ENCODE data around the gene FAM184A. TPM values are rescaled to one million over a fixed set of nuclear protein-coding genes. Genes with fewer than 3 reads are reported as not detected.

Gene FAM184A
- total and polyA plus RNA-seq, 2 experiments from 2014 or later, result 4.8 to 13.7 TPM

- TF ChIP-seq, protein P1, sequence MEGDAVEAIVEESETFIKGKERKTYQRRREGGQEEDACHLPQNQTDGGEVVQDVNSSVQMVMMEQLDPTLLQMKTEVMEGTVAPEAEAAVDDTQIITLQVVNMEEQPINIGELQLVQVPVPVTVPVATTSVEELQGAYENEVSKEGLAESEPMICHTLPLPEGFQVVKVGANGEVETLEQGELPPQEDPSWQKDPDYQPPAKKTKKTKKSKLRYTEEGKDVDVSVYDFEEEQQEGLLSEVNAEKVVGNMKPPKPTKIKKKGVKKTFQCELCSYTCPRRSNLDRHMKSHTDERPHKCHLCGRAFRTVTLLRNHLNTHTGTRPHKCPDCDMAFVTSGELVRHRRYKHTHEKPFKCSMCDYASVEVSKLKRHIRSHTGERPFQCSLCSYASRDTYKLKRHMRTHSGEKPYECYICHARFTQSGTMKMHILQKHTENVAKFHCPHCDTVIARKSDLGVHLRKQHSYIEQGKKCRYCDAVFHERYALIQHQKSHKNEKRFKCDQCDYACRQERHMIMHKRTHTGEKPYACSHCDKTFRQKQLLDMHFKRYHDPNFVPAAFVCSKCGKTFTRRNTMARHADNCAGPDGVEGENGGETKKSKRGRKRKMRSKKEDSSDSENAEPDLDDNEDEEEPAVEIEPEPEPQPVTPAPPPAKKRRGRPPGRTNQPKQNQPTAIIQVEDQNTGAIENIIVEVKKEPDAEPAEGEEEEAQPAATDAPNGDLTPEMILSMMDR (IDR thresholded peaks at IDR 0.05; ENCODE audit: low read depth, low read length), result no peak
- H3K4me3 ChIP-seq, result no peak overlapping the region
- no peak for DNase-seq (ENCODE audit: low read depth in 1 of 2, low spot score in 1 of 2)
Observed at GRCh38 chr6:119067091-119067490, 11.4 kb downstream of the FAM184A start.

DNA sequence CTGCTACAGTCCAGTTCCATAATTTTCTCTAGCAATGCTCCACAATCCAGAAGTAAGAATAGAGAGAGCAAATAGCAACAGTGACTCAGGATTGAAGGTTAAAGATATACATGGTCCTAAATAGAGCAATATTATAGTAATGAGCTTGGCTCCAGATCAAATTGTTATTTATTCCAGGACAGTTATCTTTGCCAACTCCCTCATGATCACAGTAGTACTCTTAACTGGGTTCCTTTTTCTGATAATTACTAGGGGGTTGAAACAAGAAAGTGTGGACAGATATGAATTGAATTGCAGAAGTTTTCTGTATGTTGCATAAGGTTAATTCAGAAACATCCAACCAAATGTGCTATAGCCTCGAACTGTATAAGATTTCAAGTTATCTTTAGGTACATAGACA is 11.9 kb downstream of the FAM184A start:
- Histone ChIP-seq H3K27ac (no peak overlapping the region), H3K9me3 (ENCODE audit: low read depth) (no peaks in the 10 kb centered on the region), H3K4me3 (no peak overlapping the region), H3K4me1 (ENCODE audit: low read depth) (no peaks in the 10 kb centered on the region), H3K36me3 (no peaks in the 10 kb centered on the region), H3K27me3 (no peaks in the 10 kb centered on the region)
- DNase-seq (ENCODE audit: low read depth in 1 of 2, low spot score in 1 of 2), result no peak
- TF ChIP-seq, protein P1 (IDR thresholded peaks at IDR 0.05; ENCODE audit: low read depth, low read length), result no peak

More at GRCh38 chr6:119067091-119067490, 11.4 kb downstream of the FAM184A start:
- no peaks in the 10 kb centered on the region for H3K9me3 ChIP-seq (ENCODE audit: low read depth)
- H3K36me3 ChIP-seq, result no peaks in the 10 kb centered on the region
- H3K27me3 ChIP-seq, result no peaks in the 10 kb centered on the region
- H3K4me1 ChIP-seq (ENCODE audit: low read depth), result no peaks in the 10 kb centered on the region
- no peak overlapping the region for H3K27ac ChIP-seq

DNA sequence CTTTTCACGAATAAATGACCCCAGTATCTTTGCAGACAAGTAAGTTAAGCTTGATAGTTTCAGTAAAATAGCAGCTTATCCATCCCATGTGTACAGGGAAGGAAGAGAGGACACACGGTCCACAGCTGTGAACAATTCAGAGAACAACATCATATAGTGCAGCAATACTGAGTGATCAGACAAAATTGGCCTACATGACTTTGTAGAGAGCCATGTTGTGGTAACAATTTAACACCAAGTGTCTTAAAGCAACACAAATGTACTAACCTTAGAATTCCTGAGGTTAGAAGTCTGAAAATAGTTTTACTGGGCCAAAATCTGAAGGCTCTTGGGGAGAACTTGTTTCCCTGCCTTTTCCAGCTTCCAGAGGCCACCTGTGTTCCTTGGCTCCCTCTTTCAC is 12.5 kb downstream of the FAM184A start:
- no peak overlapping the region for H3K4me3 ChIP-seq
- TF ChIP-seq, protein P1 (IDR thresholded peaks at IDR 0.05; ENCODE audit: low read depth, low read length), result no peak
- no peak for DNase-seq (ENCODE audit: low read depth in 1 of 2, low spot score in 1 of 2)

GRCh38 chr6:119065382-119065781 is 13.1 kb downstream of the FAM184A start:
- H3K36me3 ChIP-seq, result no peaks in the 10 kb centered on the region
- no peaks in the 10 kb centered on the region for H3K27me3 ChIP-seq
- TF ChIP-seq, protein P1 (IDR thresholded peaks at IDR 0.05; ENCODE audit: low read depth, low read length), result no peak
- H3K4me1 ChIP-seq (ENCODE audit: low read depth), result no peaks in the 10 kb centered on the region
- H3K4me3 ChIP-seq, result no peak overlapping the region
- no peak overlapping the region for H3K27ac ChIP-seq
- H3K9me3 ChIP-seq (ENCODE audit: low read depth), result no peaks in the 10 kb centered on the region
- DNase-seq (ENCODE audit: low read depth in 1 of 2, low spot score in 1 of 2), result no peak

More for the DNA sequence above, 12.5 kb downstream of the FAM184A start:
- H3K9me3 ChIP-seq (ENCODE audit: low read depth), result no peaks in the 10 kb centered on the region
- no peaks in the 10 kb centered on the region for H3K27me3 ChIP-seq
- H3K36me3 ChIP-seq, result no peaks in the 10 kb centered on the region
- H3K27ac ChIP-seq, result no peak overlapping the region
- no peaks in the 10 kb centered on the region for H3K4me1 ChIP-seq (ENCODE audit: low read depth)

DNA sequence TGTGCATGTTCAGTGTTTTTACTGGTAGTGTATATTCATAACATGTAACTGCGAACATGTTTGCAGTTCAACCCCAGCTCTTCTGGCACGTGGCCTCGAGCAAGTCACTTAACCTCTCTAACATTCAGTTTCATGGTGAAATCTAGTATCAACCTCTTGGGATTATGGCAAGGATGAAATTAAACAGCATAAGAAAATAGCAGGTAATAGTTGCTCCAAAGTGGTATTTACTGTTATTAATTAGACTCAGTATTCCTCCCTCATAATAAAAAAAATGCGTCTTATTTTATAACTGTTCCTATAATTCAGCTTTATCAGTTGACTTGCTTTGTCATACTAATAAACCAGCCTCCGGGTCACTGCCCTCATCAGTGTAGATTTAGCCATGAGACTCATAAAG is 15.0 kb downstream of the FAM184A start:
- DNase-seq (ENCODE audit: low read depth in 1 of 2, low spot score in 1 of 2), result no peak
- no peak overlapping the region for H3K27ac ChIP-seq
- H3K27me3 ChIP-seq, result no peaks in the 10 kb centered on the region
- TF ChIP-seq, protein P1 (IDR thresholded peaks at IDR 0.05; ENCODE audit: low read depth, low read length), result no peak
- no peaks in the 10 kb centered on the region for H3K36me3 ChIP-seq
- H3K4me3 ChIP-seq, result no peak overlapping the region
- H3K4me1 ChIP-seq (ENCODE audit: low read depth), result no peaks in the 10 kb centered on the region
- no peaks in the 10 kb centered on the region for H3K9me3 ChIP-seq (ENCODE audit: low read depth)

DNA sequence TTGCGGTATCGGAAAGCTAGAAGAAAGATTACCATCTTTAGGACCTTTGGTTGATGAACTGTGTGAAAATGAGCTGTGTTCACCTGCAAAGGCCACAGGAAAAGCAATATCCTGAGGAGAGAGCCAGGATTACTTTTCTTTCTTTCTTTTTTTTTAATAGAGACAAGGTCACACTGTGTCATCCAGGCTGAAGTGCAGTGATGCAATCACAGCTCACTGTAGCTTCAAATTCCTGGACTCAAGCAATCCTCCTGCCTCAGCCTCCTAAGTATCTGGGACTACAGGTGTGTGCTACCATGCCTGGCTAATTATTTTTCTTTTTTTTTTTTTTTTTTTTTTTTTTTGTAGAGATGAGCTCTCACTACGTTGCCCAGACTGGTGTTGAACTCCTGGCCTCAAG is 17.2 kb downstream of the FAM184A start:
- Histone ChIP-seq H3K4me3 (no peak overlapping the region), H3K4me1 (ENCODE audit: low read depth) (no peaks in the 10 kb centered on the region), H3K9me3 (ENCODE audit: low read depth) (no peaks in the 10 kb centered on the region), H3K36me3 (no peaks in the 10 kb centered on the region), H3K27ac (no peak overlapping the region), H3K27me3 (no peaks in the 10 kb centered on the region)
- DNase-seq (ENCODE audit: low read depth in 1 of 2, low spot score in 1 of 2), result no peak
- TF ChIP-seq, protein P1 (IDR thresholded peaks at IDR 0.05; ENCODE audit: low read depth, low read length), result no peak
